PC-9 (cell line): ENCODE measurements around the gene CCL5.

ENCODE experiments used
- CTCF ChIP-seq: fragments of 200-600 bp; sonication (generic); conservative IDR thresholded peaks from 2 replicates; pipeline ENCODE4 v1.6.1; 2017; ENCODE audit warnings: mixed run types, antibody characterized with exemption, mild to moderate bottlenecking, moderate library complexity
- EZH2 ChIP-seq: fragments of 200-600 bp; sonication (generic); IDR thresholded peaks from 2 replicates; pipeline ENCODE4 v1.8.0; 2017; ENCODE audit warnings: antibody characterized with exemption, low read depth

GRCh38 chr17:35847006-35847405, 33.2 kb downstream of the CCL5 start:
- TF ChIP-seq CTCF = no peak
- no peak for TF ChIP-seq EZH2
